ENCODE measurements around the gene PPAT.

Gene PPAT

DNA sequence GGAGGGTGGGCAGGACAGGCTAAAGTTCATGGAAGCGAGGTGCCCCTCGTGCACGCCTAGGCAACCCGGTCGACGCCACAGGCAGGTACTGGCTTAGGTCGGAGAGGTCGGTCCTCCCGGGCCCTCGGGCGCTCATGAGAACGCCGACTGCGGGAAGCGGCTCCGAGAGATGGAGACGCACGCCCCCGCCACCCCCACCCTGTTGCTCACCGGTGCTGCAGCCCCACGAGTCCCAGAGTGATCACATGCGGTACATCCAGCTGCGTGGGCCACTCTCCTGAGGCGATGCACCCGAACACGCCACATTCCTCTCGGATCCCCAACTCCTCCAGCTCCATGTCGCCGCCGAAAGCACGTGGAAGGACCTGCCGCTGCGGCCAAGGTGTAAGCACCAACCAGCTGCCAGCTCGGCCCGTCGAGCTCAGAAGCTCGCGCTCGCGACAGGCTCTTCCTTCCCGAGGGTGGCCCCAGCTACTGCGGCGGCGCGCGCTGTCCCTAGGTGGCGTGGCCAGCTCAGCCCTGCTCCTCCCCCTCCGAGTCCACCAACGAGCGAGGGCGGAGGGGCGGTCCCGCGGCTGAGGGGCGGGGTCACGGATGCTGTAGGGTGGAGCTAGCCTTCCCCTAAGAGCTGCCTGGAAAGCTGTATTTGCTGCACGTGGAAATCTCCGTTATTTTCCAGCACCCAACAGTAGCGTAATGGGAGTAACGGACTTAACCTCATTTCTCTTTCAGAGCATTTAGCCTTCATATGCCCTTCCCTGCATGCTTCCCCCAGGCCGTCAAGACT lies at the start of gene PPAT:
Gene PPAT (minus strand): TSS at position 476 of the 787 bp plus-strand sequence. CDS start 138 bp downstream, at position 338.
- DNase-seq (ENCODE audit: low read depth, low spot score), result peak; percentile 69
- CTCF ChIA-PET, result interaction anchor here (0.7 to 8.9 kb wide), 9 partner anchors 13 to 403 kb away, joined by 3 to 96 read pairs (median 3); partner anchors contain the start of genes AASDH and SRP72
- POLR2A ChIA-PET, result interaction anchor here (0.6 to 2.3 kb wide), 6 partner anchors 22 to 1208 kb away, joined by 3 to 13 read pairs (median 4); partner anchors contain the start of genes AASDH, NOA1 and SRP72
- TF ChIP-seq, protein P1, sequence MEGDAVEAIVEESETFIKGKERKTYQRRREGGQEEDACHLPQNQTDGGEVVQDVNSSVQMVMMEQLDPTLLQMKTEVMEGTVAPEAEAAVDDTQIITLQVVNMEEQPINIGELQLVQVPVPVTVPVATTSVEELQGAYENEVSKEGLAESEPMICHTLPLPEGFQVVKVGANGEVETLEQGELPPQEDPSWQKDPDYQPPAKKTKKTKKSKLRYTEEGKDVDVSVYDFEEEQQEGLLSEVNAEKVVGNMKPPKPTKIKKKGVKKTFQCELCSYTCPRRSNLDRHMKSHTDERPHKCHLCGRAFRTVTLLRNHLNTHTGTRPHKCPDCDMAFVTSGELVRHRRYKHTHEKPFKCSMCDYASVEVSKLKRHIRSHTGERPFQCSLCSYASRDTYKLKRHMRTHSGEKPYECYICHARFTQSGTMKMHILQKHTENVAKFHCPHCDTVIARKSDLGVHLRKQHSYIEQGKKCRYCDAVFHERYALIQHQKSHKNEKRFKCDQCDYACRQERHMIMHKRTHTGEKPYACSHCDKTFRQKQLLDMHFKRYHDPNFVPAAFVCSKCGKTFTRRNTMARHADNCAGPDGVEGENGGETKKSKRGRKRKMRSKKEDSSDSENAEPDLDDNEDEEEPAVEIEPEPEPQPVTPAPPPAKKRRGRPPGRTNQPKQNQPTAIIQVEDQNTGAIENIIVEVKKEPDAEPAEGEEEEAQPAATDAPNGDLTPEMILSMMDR (IDR thresholded peaks at IDR 0.05; ENCODE audit: insufficient read depth, low read length, missing control alignments), result peak; percentile 46
- peak within 1 kb of the TSS; percentile 93 for H3K4me3 ChIP-seq (ENCODE audit: low read depth, low read length)

DNA sequence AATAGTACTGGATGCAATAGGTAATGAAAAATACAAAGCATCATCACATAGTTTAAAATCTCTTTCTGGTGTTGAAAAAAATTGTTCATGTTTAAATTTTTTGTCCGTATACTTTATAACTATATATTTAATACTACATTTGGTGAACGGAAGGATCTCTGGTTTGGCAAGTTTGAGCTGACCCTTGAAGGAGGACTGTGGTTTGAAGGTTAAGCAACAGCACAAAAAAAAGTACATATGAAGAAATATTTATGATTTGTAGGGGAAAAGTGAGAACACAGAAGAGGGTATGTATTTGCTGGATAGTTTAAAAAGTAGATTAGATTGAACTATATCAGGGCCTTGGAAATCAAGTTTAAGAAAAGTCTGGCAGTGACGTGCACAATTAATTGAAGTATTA lies 45.3 kb upstream of the PPAT start:
- H3K4me3 ChIP-seq (ENCODE audit: low read depth, low read length), result no peak overlapping the region
- ChIA-PET CTCF (interaction anchor here (0.8 to 1.5 kb wide), 3 partner anchors 15 to 57 kb away, joined by 3 to 4 read pairs (median 3); no protein-coding TSS in a partner anchor), POLR2A (interaction anchor here (0.8 kb wide), 1 partner anchor 12 kb away, joined by 3 read pairs; no protein-coding TSS in a partner anchor)
- no peak for DNase-seq (ENCODE audit: low read depth, low spot score)
- TF ChIP-seq, protein P1 (IDR thresholded peaks at IDR 0.05; ENCODE audit: insufficient read depth, low read length, missing control alignments), result no peak

- ChIA-PET CTCF (no interaction called here), POLR2A (no interaction called here)
- TF ChIP-seq, protein P1 (IDR thresholded peaks at IDR 0.05; ENCODE audit: insufficient read depth, low read length, missing control alignments), result no peak
- DNase-seq (ENCODE audit: low read depth, low spot score), result no peak
- H3K4me3 ChIP-seq (ENCODE audit: low read depth, low read length), result no peak overlapping the region
Measured at GRCh38 chr4:56477192-56477702, 41.8 kb upstream of the PPAT start.

DNA sequence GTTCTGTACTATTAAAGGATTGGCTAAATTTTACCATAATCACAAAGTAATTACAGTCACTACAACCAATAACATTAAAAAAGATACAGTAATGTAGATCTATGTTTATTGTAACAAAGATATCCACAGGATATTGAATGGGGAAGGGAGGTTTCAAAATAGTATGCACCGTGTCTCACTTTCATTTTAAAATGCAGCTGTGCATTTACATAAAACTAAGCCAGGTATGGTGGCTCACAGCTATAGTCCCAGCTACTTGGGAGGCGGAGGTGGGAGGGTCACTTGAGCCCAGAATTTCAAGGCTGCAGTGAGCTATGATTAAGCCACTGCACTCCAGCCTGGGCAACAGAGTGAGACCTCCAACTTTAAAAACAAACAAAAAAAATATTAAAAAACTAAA lies 40.5 kb upstream of the PPAT start:
- DNase-seq (ENCODE audit: low read depth, low spot score), result no peak
- TF ChIP-seq, protein P1 (IDR thresholded peaks at IDR 0.05; ENCODE audit: insufficient read depth, low read length, missing control alignments), result no peak
- H3K4me3 ChIP-seq (ENCODE audit: low read depth, low read length), result no peak overlapping the region
- CTCF ChIA-PET, result no interaction called here
- POLR2A ChIA-PET, result no interaction called here

GRCh38 chr4:56469489-56470210 lies 34.2 kb upstream of the PPAT start:
- TF ChIP-seq, protein P1 (IDR thresholded peaks at IDR 0.05; ENCODE audit: insufficient read depth, low read length, missing control alignments), result no peak
- DNase-seq (ENCODE audit: low read depth, low spot score), result no peak
- H3K4me3 ChIP-seq (ENCODE audit: low read depth, low read length), result no peak overlapping the region
- ChIA-PET POLR2A (no interaction called here), CTCF (no interaction called here)

DNA sequence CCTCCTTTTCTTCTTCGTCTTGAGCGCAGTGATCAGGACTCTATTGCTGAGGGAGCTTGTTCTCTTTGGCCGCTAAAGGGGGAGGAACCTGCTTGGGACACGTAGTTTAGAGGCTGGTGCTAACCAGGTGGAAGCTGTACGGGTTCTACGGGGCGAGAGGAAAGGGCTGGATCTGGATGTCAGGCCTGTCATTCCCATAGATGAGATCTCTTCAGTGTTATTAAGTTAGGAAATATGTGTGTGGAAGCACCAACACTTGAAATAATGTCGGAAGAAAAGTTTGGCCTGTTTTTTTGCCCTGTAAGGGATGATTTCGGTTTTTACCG lies 32.6 kb upstream of the PPAT start:
- TF ChIP-seq, protein P1 (IDR thresholded peaks at IDR 0.05; ENCODE audit: insufficient read depth, low read length, missing control alignments), result no peak
- peak overlapping the region; percentile 89 for H3K4me3 ChIP-seq (ENCODE audit: low read depth, low read length)
- DNase-seq (ENCODE audit: low read depth, low spot score), result no peak
- POLR2A ChIA-PET, result interaction anchor here (0.6 to 1.2 kb wide), 3 partner anchors 13 to 32 kb away, joined by 3 to 4 read pairs (median 4); partner anchors contain the start of genes PAICS and PPAT
- CTCF ChIA-PET, result interaction anchor here (0.7 to 1.3 kb wide), 5 partner anchors 10 to 76 kb away, joined by 3 to 5 read pairs (median 3); partner anchors contain the start of gene PAICS

Measured in AG04449 (cell line).